Body of pancreas (tissue), 4 donors: ENCODE results near the gene LCN10. TPM values are rescaled to one million over a fixed set of nuclear protein-coding genes. Genes with fewer than 3 reads are reported as not detected.
"Not testable (repeated sequence)": the region's sequence is repeated elsewhere in the genome, so short reads cannot be mapped to it uniquely, and the experiment has no call there.

Source experiments
- ATAC-seq: fragments of 150-250 bp; one replicate; pipeline ENCODE4 v1.9.1; 2016
- DNase-seq, 4 donors: peaks; one replicate each; pipeline ENCODE4 v3.0.0-alpha.2; 2019
- H3K27ac ChIP-seq, 4 donors: fragments of 200-600 bp; sonication (generic); 1 replicate in 3 of 4; 2 replicates in 1 of 4; pipeline versions ENCODE4 v1.5.1 to v1.6.1; 2016 to 2019; ENCODE audit warnings: mild to moderate bottlenecking in 1 of 4, mixed read lengths in 1 of 4, moderate library complexity in 1 of 4
- H3K27me3 ChIP-seq, 2 donors: fragments of 200-600 bp; sonication (generic); one replicate each; pipeline ENCODE4 v1.6.0; 2016; ENCODE audit warnings: mild to moderate bottlenecking in 1 of 2
- H3K36me3 ChIP-seq, 2 donors: fragments of 200-600 bp; sonication (generic); replicated peaks in 1 of 2; 2 replicates each; pipeline ENCODE4 v1.5.1; 2016; ENCODE audit warnings: low read depth in 2 of 2; ENCODE audit not compliant: insufficient read depth in 1 of 2
- H3K4me1 ChIP-seq: fragments of 200-600 bp; sonication (generic); one replicate; pipeline ENCODE4 v1.6.0; 2016
- H3K4me3 ChIP-seq, 2 donors: fragments of 200-600 bp; sonication (generic); 1 replicate in 1 of 2; 2 replicates in 1 of 2; pipeline ENCODE4 v1.5.1; 2016 to 2019
- H3K9me3 ChIP-seq, 3 donors: fragments of 200-600 bp; sonication (generic); 1 replicate in 2 of 3; 2 replicates in 1 of 3; pipeline ENCODE4 v1.5.1; 2016
- POLR2A ChIP-seq, 3 donors: fragments of 450-650 bp; IDR thresholded peaks; one replicate each; pipeline ENCODE4 v1.6.1; 2016; ENCODE audit warnings: antibody characterized with exemption in 3 of 3, mild to moderate bottlenecking in 2 of 3
- WGBS, 2 donors: methylation state at CpG; one replicate each; pipeline ENCODE4 v1.1.5; 2017; 5-methylcytosine and 5-hydroxymethylcytosine counted together
- intact Hi-C: fragments of 100-400 bp; cut with DNase I; formaldehyde crosslinking; loops from one replicate; pipeline ENCODE4 v1.15.1; 2023
- total RNA-seq, 2 donors: library from RNA; depleted of rRNA; stranded (reverse); fragments of >200 nt; gene quantifications; one replicate each; pipeline ENCODE4 v1.1.0, GENCODE V29; 2016
- TF ChIP-seq, protein P1 (sequence below), 7 experiments: fragments of 450-650 bp in 4 of 7; fragments of 200-600 bp in 3 of 7; sonication (generic) in 3 of 7; IDR thresholded peaks; one replicate each; pipeline ENCODE4 v1.5.1; 2016 to 2019; ENCODE audit warnings: antibody characterized with exemption in 7 of 7

Gene LCN10
- total RNA-seq, 2 donors from 2014 or later, result 0.78 to 4.6 TPM

DNA sequence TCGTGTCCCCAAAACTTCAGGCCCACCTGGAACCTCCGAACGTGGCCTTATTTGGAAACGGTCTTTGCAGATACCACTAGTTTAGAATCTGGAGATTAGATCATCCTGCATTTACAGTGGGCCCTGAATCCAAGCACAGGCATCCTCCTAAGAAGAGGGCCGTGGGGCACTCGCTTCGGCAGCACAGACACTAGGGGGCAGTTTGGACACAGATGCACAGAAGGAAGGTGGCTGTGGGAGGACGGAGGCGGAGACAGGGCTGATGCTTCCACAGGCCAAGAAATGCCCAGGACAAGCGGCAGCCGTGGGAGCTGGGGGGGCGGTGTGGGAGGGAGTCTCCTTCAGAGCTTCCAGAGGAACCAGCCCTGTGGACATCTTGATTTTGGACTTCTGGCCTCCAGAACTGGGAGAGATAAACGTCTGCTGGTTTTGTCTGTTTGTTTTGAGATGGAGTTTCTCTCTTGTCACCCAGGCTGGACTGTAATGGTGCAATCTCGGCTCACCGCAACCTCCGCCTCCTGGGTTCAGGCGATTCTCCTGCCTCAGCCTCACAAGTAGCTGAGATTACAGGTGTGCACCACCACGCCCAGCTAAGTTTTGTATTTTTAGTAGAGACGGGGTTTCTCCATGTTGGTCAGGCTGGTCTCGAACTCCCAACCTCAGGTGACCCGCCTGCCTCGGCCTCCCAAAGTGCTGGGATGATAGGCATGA is 18.2 kb upstream of the LCN10 start:
- intact Hi-C loops, H3K9me3 ChIP-seq, H3K4me1 ChIP-seq, H3K36me3 ChIP-seq, H3K4me3 ChIP-seq, H3K27ac ChIP-seq, H3K27me3 ChIP-seq: not testable (repeated sequence)
- DNase-seq, result peak; percentile 47 to 69 (median 62)
- TF ChIP-seq, protein P1, sequence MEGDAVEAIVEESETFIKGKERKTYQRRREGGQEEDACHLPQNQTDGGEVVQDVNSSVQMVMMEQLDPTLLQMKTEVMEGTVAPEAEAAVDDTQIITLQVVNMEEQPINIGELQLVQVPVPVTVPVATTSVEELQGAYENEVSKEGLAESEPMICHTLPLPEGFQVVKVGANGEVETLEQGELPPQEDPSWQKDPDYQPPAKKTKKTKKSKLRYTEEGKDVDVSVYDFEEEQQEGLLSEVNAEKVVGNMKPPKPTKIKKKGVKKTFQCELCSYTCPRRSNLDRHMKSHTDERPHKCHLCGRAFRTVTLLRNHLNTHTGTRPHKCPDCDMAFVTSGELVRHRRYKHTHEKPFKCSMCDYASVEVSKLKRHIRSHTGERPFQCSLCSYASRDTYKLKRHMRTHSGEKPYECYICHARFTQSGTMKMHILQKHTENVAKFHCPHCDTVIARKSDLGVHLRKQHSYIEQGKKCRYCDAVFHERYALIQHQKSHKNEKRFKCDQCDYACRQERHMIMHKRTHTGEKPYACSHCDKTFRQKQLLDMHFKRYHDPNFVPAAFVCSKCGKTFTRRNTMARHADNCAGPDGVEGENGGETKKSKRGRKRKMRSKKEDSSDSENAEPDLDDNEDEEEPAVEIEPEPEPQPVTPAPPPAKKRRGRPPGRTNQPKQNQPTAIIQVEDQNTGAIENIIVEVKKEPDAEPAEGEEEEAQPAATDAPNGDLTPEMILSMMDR (IDR thresholded peaks at IDR 0.05), result peak; percentile 16 to 42 (median 28)
- ATAC-seq, result peak; percentile 49
- 32 to 43% methylated on average over 14 to 22 of the region's 22 CpGs for WGBS, 2 donors

DNA sequence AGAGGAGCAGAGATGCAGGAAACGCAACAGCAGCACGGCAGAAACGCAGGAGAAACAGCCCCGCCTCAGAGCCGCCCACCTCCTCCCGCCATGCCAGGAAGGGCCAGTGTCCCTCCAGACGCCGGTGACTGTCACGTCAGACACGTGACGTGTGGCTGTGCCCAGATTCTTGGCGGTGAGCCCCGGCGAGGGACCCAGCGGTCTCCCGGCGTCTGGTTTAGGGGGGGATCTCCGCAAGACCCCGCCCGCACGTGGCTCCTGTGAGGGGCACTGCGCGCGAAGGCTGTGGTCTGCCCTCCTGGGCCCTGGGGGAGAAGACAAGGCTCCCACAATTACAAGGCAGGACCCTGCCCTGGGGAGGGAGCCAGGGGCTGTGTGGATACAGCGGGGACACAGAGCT is 17.7 kb upstream of the LCN10 start:
- Histone ChIP-seq H3K4me1 (no peaks in the 10 kb centered on the region), H3K4me3 (no peak overlapping the region), H3K27me3 (no peaks in the 10 kb centered on the region), H3K9me3 (peaks cover 0 to 6% (median 0%) of the 10 kb centered on the region in 3 donors), H3K36me3 (no peaks in the 10 kb centered on the region), H3K27ac (no peak overlapping the region)
- intact Hi-C loops, result no loop called here
- no peak for DNase-seq
- ATAC-seq, result no peak
- 61 to 85% methylated on average over 8 to 22 of the region's 25 CpGs for WGBS, 2 donors
- TF ChIP-seq POLR2A (IDR thresholded peaks at IDR 0.05), result no peak
- TF ChIP-seq, protein P1 (IDR thresholded peaks at IDR 0.05), result no peak

DNA sequence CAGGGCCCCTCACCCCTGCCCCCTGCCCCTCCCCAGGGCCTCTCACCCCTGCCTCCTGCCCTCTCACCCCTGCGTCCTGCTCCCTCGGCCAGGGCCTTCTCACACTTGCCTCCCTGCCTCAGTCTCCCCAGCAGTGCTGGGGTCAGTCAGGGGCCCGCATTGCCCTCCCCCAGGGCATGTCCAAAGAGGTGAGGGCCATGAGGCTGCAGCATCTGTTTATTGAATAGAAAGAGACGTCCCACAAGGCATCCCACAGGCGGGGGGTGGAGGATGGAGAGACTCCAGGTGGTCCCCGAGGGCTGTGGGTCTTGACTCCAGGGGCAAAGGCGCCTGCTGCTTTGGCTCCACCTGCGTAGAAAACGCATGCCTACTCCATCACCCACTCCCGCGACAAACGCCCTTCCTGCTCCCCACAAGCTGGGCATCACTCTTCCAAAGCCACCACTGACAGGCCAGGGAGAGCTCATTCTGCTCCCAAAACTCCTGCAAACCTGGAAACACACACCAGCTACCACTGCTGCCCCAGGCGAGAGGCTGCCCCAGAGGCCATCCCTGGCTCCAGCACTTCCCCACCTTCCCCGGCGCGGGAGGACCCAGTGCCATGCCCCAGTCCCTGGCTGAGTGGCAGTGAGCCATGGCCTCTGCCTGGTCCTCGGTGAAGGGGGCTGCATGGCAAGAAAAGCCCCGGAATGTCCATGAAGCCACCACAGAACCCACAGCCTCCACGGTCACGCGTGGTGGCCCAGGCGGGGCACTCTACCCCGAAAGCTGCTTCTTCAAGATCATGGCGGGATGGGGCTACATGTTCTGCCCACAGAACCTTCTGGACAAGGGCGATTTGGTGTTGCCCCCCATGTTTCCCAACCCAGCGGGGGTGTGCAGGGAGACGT is 16.9 kb upstream of the LCN10 start:
- Histone ChIP-seq H3K27ac (no peak overlapping the region), H3K4me1 (no peaks in the 10 kb centered on the region), H3K27me3 (no peaks in the 10 kb centered on the region), H3K4me3 (no peak overlapping the region), H3K36me3 (no peaks in the 10 kb centered on the region), H3K9me3 (peaks cover 0 to 6% (median 0%) of the 10 kb centered on the region in 3 donors)
- ATAC-seq, result no peak
- WGBS, 2 donors, result 73 to 75% methylated on average over 18 to 27 of the region's 27 CpGs
- intact Hi-C loops, result no loop called here
- no peak for DNase-seq
- TF ChIP-seq, protein P1 (IDR thresholded peaks at IDR 0.05), result no peak
- TF ChIP-seq POLR2A (IDR thresholded peaks at IDR 0.05), result no peak

DNA sequence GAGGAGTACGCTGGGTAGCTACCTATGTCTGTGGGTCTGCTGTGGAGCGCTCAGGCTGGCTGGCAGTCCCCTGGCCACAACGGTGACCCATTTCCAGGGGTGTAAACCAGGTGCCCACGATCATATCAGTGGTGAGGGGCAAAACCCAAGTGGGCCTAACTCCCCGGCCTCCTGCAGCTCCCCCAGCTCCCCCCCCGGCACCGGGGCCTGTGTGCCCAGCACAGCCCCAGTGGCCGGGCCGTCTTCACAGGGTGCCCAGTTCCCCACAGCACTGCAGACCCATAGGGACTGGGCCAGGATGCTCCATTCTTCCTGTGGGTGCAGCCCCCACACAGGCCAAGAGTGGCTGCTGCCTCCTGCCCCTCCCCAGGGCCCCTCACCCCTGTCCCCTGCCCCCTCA is 16.3 kb upstream of the LCN10 start:
- Histone ChIP-seq H3K4me1 (no peaks in the 10 kb centered on the region), H3K4me3 (no peak overlapping the region), H3K27ac (no peak overlapping the region), H3K36me3 (no peaks in the 10 kb centered on the region), H3K9me3 (peaks cover 0 to 6% (median 0%) of the 10 kb centered on the region in 3 donors), H3K27me3 (no peaks in the 10 kb centered on the region)
- ATAC-seq, result no peak
- DNase-seq, result no peak
- TF ChIP-seq POLR2A (IDR thresholded peaks at IDR 0.05), result no peak
- TF ChIP-seq, protein P1 (IDR thresholded peaks at IDR 0.05), result no peak
- 65% methylated on average over 7 of the region's 9 CpGs; no CpG with 5 or more reads in 1 of the 2 donors for WGBS, 2 donors
- intact Hi-C loops, result no loop called here
